Erythroblast (primary cell): ENCODE measurements around the gene CNTNAP1.
A peak's percentile ranks its signal among the peaks of the same experiment; 100 is the strongest.
"Not testable (repeated sequence)": the region's sequence is repeated elsewhere in the genome, so short reads cannot be mapped to it uniquely, and the experiment has no call there.

Experiments used
- DNase-seq, 2 experiments: peaks; one replicate each; lab custom pipeline; 2025; lab: John Stamatoyannopoulos, UW
- GATA1 ChIP-seq: IDR thresholded peaks from 2 replicates; pipeline ENCODE4 v1.6.1; 2011; ENCODE audit warnings: low read depth, mild to moderate bottlenecking, control low read depth, low read length, moderate library complexity
- POLR2A ChIP-seq: IDR thresholded peaks from 2 replicates; pipeline ENCODE4 v1.6.1; 2011; ENCODE audit warnings: mild to moderate bottlenecking, low read length

CNTNAP1 gene

GRCh38 chr17:42704490-42704836 is 22.1 kb downstream of the CNTNAP1 start:
- no peak for DNase-seq
- TF ChIP-seq GATA1 (no peak), POLR2A (no peak)

- no peak for DNase-seq
- TF ChIP-seq GATA1 (no peak), POLR2A (no peak)
Observed at GRCh38 chr17:42704837-42705494, 22.6 kb downstream of the CNTNAP1 start.

GRCh38 chr17:42706732-42707131 is 24.4 kb downstream of the CNTNAP1 start:
- DNase-seq: no peak
- TF ChIP-seq GATA1 (no peak), POLR2A (no peak)

GRCh38 chr17:42708588-42708987 is 26.3 kb downstream of the CNTNAP1 start:
- DNase-seq: no peak
- TF ChIP-seq POLR2A (no peak), GATA1 (no peak)

- TF ChIP-seq GATA1 (no peak), POLR2A (no peak)
- DNase-seq: no peak
Observed at GRCh38 chr17:42709561-42709960, 27.2 kb downstream of the CNTNAP1 start.

- DNase-seq: peak; percentile 76 to 84
- TF ChIP-seq GATA1: no peak
- no peak for TF ChIP-seq POLR2A
Observed at GRCh38 chr17:42720996-42721583, 38.8 kb downstream of the CNTNAP1 start.

- no peak for TF ChIP-seq GATA1
- no peak for TF ChIP-seq POLR2A
- no peak for DNase-seq
Observed at GRCh38 chr17:42723636-42724035, 41.3 kb downstream of the CNTNAP1 start.

- no peak for DNase-seq
- TF ChIP-seq GATA1: no peak
- no peak for TF ChIP-seq POLR2A
Observed at GRCh38 chr17:42725143-42725542, 42.8 kb downstream of the CNTNAP1 start.

GRCh38 chr17:42740699-42741098 is 58.4 kb downstream of the CNTNAP1 start:
- peak in 1 of 2 experiments; percentile 29 for DNase-seq
- no peak for TF ChIP-seq GATA1
- TF ChIP-seq POLR2A: no peak

- not testable (repeated sequence) for DNase-seq
Observed at GRCh38 chr17:42742916-42743315, 60.6 kb downstream of the CNTNAP1 start.

- DNase-seq: peak; percentile 69 to 84
- no peak for TF ChIP-seq GATA1
- no peak for TF ChIP-seq POLR2A
Observed at GRCh38 chr17:42743595-42744282, 61.4 kb downstream of the CNTNAP1 start.

- TF ChIP-seq GATA1: no peak
- TF ChIP-seq POLR2A: no peak
- DNase-seq: peak; percentile 87 to 89
Observed at GRCh38 chr17:42744283-42744805, 62.0 kb downstream of the CNTNAP1 start.

GRCh38 chr17:42744806-42745617 is 62.7 kb downstream of the CNTNAP1 start, which contains the start of gene EZH1:
EZH1 (minus strand) TSS chr17:42745040; CDS start chr17:42728941, 16,099 bp downstream.
- DNase-seq: peak; percentile 94 to 97
- TF ChIP-seq GATA1 (no peak), POLR2A (peak; percentile 55)

- DNase-seq: no peak
- TF ChIP-seq POLR2A (no peak), GATA1 (no peak)
Observed at GRCh38 chr17:42748202-42748907, 66.0 kb downstream of the CNTNAP1 start.
